Stimulated activated CD8-positive, alpha-beta memory T cell treated with anti-CD3 and anti-CD28 coated beads, Interleukin-2, amount 100 ng/mL, for 48 hours (primary cell): ENCODE data around the gene MBL2.

Source experiments
- DNase-seq, 2 donors: peaks; one replicate each; pipeline ENCODE4 v3.0.0-alpha.2; 2020; ENCODE audit warnings: low read depth in 2 of 2

Gene MBL2

GRCh38 chr10:52774182-52774581 is 1.6 kb upstream of the MBL2 start:
- no peak for DNase-seq

- no peak for DNase-seq
These were observed 794 bp downstream of the MBL2 start for GRCh38 chr10:52771534-52772445.

- no peak for DNase-seq
These were observed 1.7 kb downstream of the MBL2 start for GRCh38 chr10:52770904-52771303.

- DNase-seq, result no peak
These were observed 2.6 kb downstream of the MBL2 start for GRCh38 chr10:52769966-52770365.

- no peak for DNase-seq
These were observed 4.5 kb downstream of the MBL2 start for GRCh38 chr10:52768001-52768532.

- DNase-seq, result no peak
These were observed 10.5 kb downstream of the MBL2 start for GRCh38 chr10:52762088-52762487.

- no peak for DNase-seq
These were observed 13.4 kb downstream of the MBL2 start for GRCh38 chr10:52759154-52759553.

GRCh38 chr10:52758406-52758805 is 14.2 kb downstream of the MBL2 start:
- DNase-seq, result no peak

- DNase-seq, result no peak
These were observed 14.8 kb downstream of the MBL2 start for GRCh38 chr10:52757773-52758172.

GRCh38 chr10:52756966-52757365 is 15.6 kb downstream of the MBL2 start:
- DNase-seq, result no peak

GRCh38 chr10:52756295-52756694 is 16.3 kb downstream of the MBL2 start:
- DNase-seq, result no peak

GRCh38 chr10:52755297-52756062 is 17.1 kb downstream of the MBL2 start:
- no peak for DNase-seq

GRCh38 chr10:52752801-52753445 is 19.7 kb downstream of the MBL2 start:
- DNase-seq, result no peak

GRCh38 chr10:52752261-52752660 is 20.3 kb downstream of the MBL2 start:
- DNase-seq, result no peak

GRCh38 chr10:52751337-52751736 is 21.2 kb downstream of the MBL2 start:
- DNase-seq, result no peak

GRCh38 chr10:52750629-52751028 is 22.0 kb downstream of the MBL2 start:
- DNase-seq, result no peak

- DNase-seq, result no peak
These were observed 24.9 kb downstream of the MBL2 start for GRCh38 chr10:52747694-52748093.

GRCh38 chr10:52746169-52746568 is 26.4 kb downstream of the MBL2 start:
- DNase-seq, result no peak

GRCh38 chr10:52744057-52744805 is 28.4 kb downstream of the MBL2 start:
- DNase-seq, result no peak

- DNase-seq, result no peak
These were observed 29.9 kb downstream of the MBL2 start for GRCh38 chr10:52742731-52743130.

- no peak for DNase-seq
These were observed 30.7 kb downstream of the MBL2 start for GRCh38 chr10:52741851-52742250.
